Measurements from ENCODE around the gene LMX1B.

- TF ChIP-seq POLR2A (IDR thresholded peaks at IDR 0.05) (no peak), POLR2AphosphoS5 (IDR thresholded peaks at IDR 0.05) (no peak), EP300 (IDR thresholded peaks at IDR 0.05) (no peak)
- TF ChIP-seq, protein P1, sequence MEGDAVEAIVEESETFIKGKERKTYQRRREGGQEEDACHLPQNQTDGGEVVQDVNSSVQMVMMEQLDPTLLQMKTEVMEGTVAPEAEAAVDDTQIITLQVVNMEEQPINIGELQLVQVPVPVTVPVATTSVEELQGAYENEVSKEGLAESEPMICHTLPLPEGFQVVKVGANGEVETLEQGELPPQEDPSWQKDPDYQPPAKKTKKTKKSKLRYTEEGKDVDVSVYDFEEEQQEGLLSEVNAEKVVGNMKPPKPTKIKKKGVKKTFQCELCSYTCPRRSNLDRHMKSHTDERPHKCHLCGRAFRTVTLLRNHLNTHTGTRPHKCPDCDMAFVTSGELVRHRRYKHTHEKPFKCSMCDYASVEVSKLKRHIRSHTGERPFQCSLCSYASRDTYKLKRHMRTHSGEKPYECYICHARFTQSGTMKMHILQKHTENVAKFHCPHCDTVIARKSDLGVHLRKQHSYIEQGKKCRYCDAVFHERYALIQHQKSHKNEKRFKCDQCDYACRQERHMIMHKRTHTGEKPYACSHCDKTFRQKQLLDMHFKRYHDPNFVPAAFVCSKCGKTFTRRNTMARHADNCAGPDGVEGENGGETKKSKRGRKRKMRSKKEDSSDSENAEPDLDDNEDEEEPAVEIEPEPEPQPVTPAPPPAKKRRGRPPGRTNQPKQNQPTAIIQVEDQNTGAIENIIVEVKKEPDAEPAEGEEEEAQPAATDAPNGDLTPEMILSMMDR (IDR thresholded peaks at IDR 0.05): no peak
These were observed 15.4 kb downstream of the LMX1B start for GRCh38 chr9:126628969-126629674.

Data from stomach (tissue), 4 donors.